Suprapubic skin (tissue), 3 donors: ENCODE data around the gene PMP22.

Experiments
- CTCF ChIP-seq, 2 donors: fragments of 200-600 bp in 1 of 2; fragments of 450-650 bp in 1 of 2; sonication (generic) in 1 of 2; IDR thresholded peaks; one replicate each; pipeline ENCODE4 v1.5.1; 2016 to 2019; ENCODE audit warnings: antibody characterized with exemption in 2 of 2, mild to moderate bottlenecking in 1 of 2, moderate library complexity in 1 of 2
- POLR2A ChIP-seq, 2 donors: fragments of 450-650 bp; IDR thresholded peaks; one replicate each; pipeline ENCODE4 v1.6.1; 2017; ENCODE audit warnings: antibody characterized with exemption in 2 of 2, mild to moderate bottlenecking in 2 of 2, moderate library complexity in 2 of 2

GRCh38 chr17:15271741-15272140 is 6.6 kb upstream of the PMP22 start:
- no peak for TF ChIP-seq CTCF (IDR thresholded peaks at IDR 0.05)
- no peak for TF ChIP-seq POLR2A (IDR thresholded peaks at IDR 0.05)
